ENCODE results near the gene GRIK1.

GRCh38 chr21:29514652-29515247 lies 425.0 kb downstream of the GRIK1 start:
- no peak for TF ChIP-seq EZH2 (IDR thresholded peaks at IDR 0.05)
- no peak for TF ChIP-seq POLR2AphosphoS5 (IDR thresholded peaks at IDR 0.05; ENCODE audit: borderline replicate concordance, low read depth, low read length)
- no peak for TF ChIP-seq FOXP2 (optimal IDR thresholded peaks at IDR 0.05; ENCODE audit: control extremely low read depth, extremely low read length, insufficient read depth)

All from SK-N-MC (cell line).